ENCODE measurements around the gene SNF8.
"Not testable (repeated sequence)": the region's sequence is repeated elsewhere in the genome, so short reads cannot be mapped to it uniquely, and the experiment has no call there.

The SNF8 gene

GRCh38 chr17:48960834-48961515, 16.3 kb upstream of the SNF8 start:
- TF ChIP-seq GATA1 (IDR thresholded peaks at IDR 0.05; ENCODE audit: low read depth, low read length) (no peak), POLR2A (IDR thresholded peaks at IDR 0.05; ENCODE audit: low read length) (no peak)
- peak in 1 of 2 experiments; percentile 15 for DNase-seq

GRCh38 chr17:48954300-48954755, 9.7 kb upstream of the SNF8 start:
- DNase-seq = peak; percentile 53 to 58

GRCh38 chr17:48952904-48953303, 8.3 kb upstream of the SNF8 start:
- TF ChIP-seq POLR2A (IDR thresholded peaks at IDR 0.05; ENCODE audit: low read length) = no peak
- TF ChIP-seq GATA1 (IDR thresholded peaks at IDR 0.05; ENCODE audit: low read depth, low read length) = no peak
- DNase-seq = no peak

More at GRCh38 chr17:48954300-48954755, 9.7 kb upstream of the SNF8 start:
- no peak for TF ChIP-seq GATA1 (IDR thresholded peaks at IDR 0.05; ENCODE audit: low read depth, low read length)

GRCh38 chr17:48951572-48951971, 6.9 kb upstream of the SNF8 start:
- DNase-seq = no peak
- TF ChIP-seq POLR2A (IDR thresholded peaks at IDR 0.05; ENCODE audit: low read length) (no peak), GATA1 (IDR thresholded peaks at IDR 0.05; ENCODE audit: low read depth, low read length) (no peak)

- not testable (repeated sequence) for DNase-seq
These were observed 614 bp upstream of the SNF8 start for GRCh38 chr17:48945261-48945651.

GRCh38 chr17:48933035-48933434, 11.6 kb downstream of the SNF8 start:
- no peak for DNase-seq
- TF ChIP-seq GATA1 (IDR thresholded peaks at IDR 0.05; ENCODE audit: low read depth, low read length) = no peak

- TF ChIP-seq POLR2A (IDR thresholded peaks at IDR 0.05; ENCODE audit: low read length) (no peak), GATA1 (IDR thresholded peaks at IDR 0.05; ENCODE audit: low read depth, low read length) (no peak)
- no peak for DNase-seq
These were observed 14.2 kb downstream of the SNF8 start for GRCh38 chr17:48930435-48930873.

GRCh38 chr17:48929812-48930165, 14.9 kb downstream of the SNF8 start:
- DNase-seq = no peak
- TF ChIP-seq GATA1 (IDR thresholded peaks at IDR 0.05; ENCODE audit: low read depth, low read length) = no peak
- no peak for TF ChIP-seq POLR2A (IDR thresholded peaks at IDR 0.05; ENCODE audit: low read length)

GRCh38 chr17:48928876-48929811, 15.5 kb downstream of the SNF8 start:
- TF ChIP-seq GATA1 (IDR thresholded peaks at IDR 0.05; ENCODE audit: low read depth, low read length) (no peak), POLR2A (IDR thresholded peaks at IDR 0.05; ENCODE audit: low read length) (peak; percentile 27)
- no peak for DNase-seq

- TF ChIP-seq GATA1 (IDR thresholded peaks at IDR 0.05; ENCODE audit: low read depth, low read length) = no peak
- TF ChIP-seq POLR2A (IDR thresholded peaks at IDR 0.05; ENCODE audit: low read length) = no peak
- no peak for DNase-seq
These were observed 16.5 kb downstream of the SNF8 start for GRCh38 chr17:48927978-48928745.

GRCh38 chr17:48925991-48926342, 18.7 kb downstream of the SNF8 start:
- no peak for TF ChIP-seq POLR2A (IDR thresholded peaks at IDR 0.05; ENCODE audit: low read length)
- no peak for TF ChIP-seq GATA1 (IDR thresholded peaks at IDR 0.05; ENCODE audit: low read depth, low read length)
- no peak for DNase-seq

GRCh38 chr17:48925251-48925990, 19.2 kb downstream of the SNF8 start:
- no peak for DNase-seq
- TF ChIP-seq GATA1 (IDR thresholded peaks at IDR 0.05; ENCODE audit: low read depth, low read length) (no peak), POLR2A (IDR thresholded peaks at IDR 0.05; ENCODE audit: low read length) (no peak)

GRCh38 chr17:48915459-48916282, 29.0 kb downstream of the SNF8 start:
- peak in 1 of 2 experiments; percentile 26 for DNase-seq
- TF ChIP-seq POLR2A (IDR thresholded peaks at IDR 0.05; ENCODE audit: low read length) = no peak
- TF ChIP-seq GATA1 (IDR thresholded peaks at IDR 0.05; ENCODE audit: low read depth, low read length) = no peak
